HT-29 (cell line): ENCODE measurements around the gene COL18A1. TPM values are rescaled to one million over a fixed set of nuclear protein-coding genes. Genes with fewer than 3 reads are reported as not detected.

Experiments
- DNase-seq: peaks from one replicate; pipeline ENCODE4 v3.0.0-alpha.2; 2015; ENCODE audit warnings: low spot score
- total RNA-seq: library from RNA; depleted of rRNA; stranded (reverse); fragments of >200 nt; shearing (Covaris generic); gene quantifications from 2 replicates; pipeline ENCODE4 v1.2.3, GENCODE V29; 2014

The COL18A1 gene
- total RNA-seq, 1 experiment from 2014 or later, result 27.7 TPM

GRCh38 chr21:45454060-45454925, 49.3 kb downstream of the COL18A1 start:
- DNase-seq, result no peak

- peak; percentile 61 for DNase-seq
Measured at GRCh38 chr21:45454926-45455673, 50.1 kb downstream of the COL18A1 start.

GRCh38 chr21:45455674-45456583, 51.0 kb downstream of the COL18A1 start:
- no peak for DNase-seq

GRCh38 chr21:45456584-45457160, 51.7 kb downstream of the COL18A1 start:
- DNase-seq, result no peak

GRCh38 chr21:45457161-45457831, 52.3 kb downstream of the COL18A1 start:
- DNase-seq, result no peak

GRCh38 chr21:45457832-45458172, 52.8 kb downstream of the COL18A1 start:
- no peak for DNase-seq

GRCh38 chr21:45458281-45459170, 53.6 kb downstream of the COL18A1 start:
- no peak for DNase-seq

GRCh38 chr21:45459171-45460010, 54.4 kb downstream of the COL18A1 start:
- DNase-seq, result no peak

GRCh38 chr21:45460011-45460565, 55.1 kb downstream of the COL18A1 start:
- DNase-seq, result no peak

- peak; percentile 39 for DNase-seq
Measured at GRCh38 chr21:45460611-45461368, 55.8 kb downstream of the COL18A1 start.

GRCh38 chr21:45461369-45461750, 56.4 kb downstream of the COL18A1 start:
- DNase-seq, result no peak

- no peak for DNase-seq
Measured at GRCh38 chr21:45461806-45462341, 56.9 kb downstream of the COL18A1 start.

GRCh38 chr21:45463871-45464270, 58.9 kb downstream of the COL18A1 start:
- DNase-seq, result no peak

- no peak for DNase-seq
Measured at GRCh38 chr21:45464309-45464708, 59.3 kb downstream of the COL18A1 start.

- no peak for DNase-seq
Measured at GRCh38 chr21:45465105-45465504, 60.1 kb downstream of the COL18A1 start.

- no peak for DNase-seq
Measured at GRCh38 chr21:45465611-45466329, 60.8 kb downstream of the COL18A1 start.
